Endothelial cell of umbilical vein (primary cell): Measurements from ENCODE around the gene ZFYVE16. TPM values are rescaled to one million over a fixed set of nuclear protein-coding genes. Genes with fewer than 3 reads are reported as not detected.
A peak's percentile ranks its signal among the peaks of the same experiment; 100 is the strongest.

Source experiments
- BruUV-seq: library from RNA; stranded (reverse); fragments of 400-500 nt; replicated peaks from 2 replicates; lab custom pipeline; 2021; lab: Mats Ljungman, UMichigan
- CTCF ChIA-PET: fragments of 300-600, 350-600 bp; sonication (Branson Sonifier 250); formaldehyde crosslinking; loops from one replicate; lab custom pipeline; 2021; ENCODE audit warnings: antibody characterized with exemption, inconsistent platforms; lab: Charles Lee
- POLR2A ChIA-PET: fragments of 300-600, 350-600 bp; sonication (Branson Sonifier 250); formaldehyde crosslinking; loops from one replicate; lab custom pipeline; 2021; ENCODE audit warnings: antibody characterized with exemption, inconsistent platforms; lab: Charles Lee
- DNase-seq: peaks from one replicate; pipeline ENCODE4 v3.0.0-alpha.2; 2011; ENCODE audit warnings: low read depth, low spot score
- FAIRE-seq: peaks from 2 replicates; lab custom pipeline; 2011; peaks lifted over from hg19 to GRCh38; lab: Jason Lieb, UNC
- H2AFZ ChIP-seq: 2 replicates; pipeline ENCODE4 v1.6.0; 2012; ENCODE audit warnings: low read depth, low read length, control low read depth, inconsistent platforms
- H3K27ac ChIP-seq: 2 replicates; pipeline ENCODE4 v1.5.1; 2011; ENCODE audit warnings: low read depth, mild to moderate bottlenecking, control low read depth, low read length, moderate library complexity; ENCODE audit not compliant: insufficient read depth
- H3K27me3 ChIP-seq, 2 experiments: 2 replicates each; pipeline versions ENCODE4 v1.6.0 to v1.6.1; 2011; ENCODE audit warnings: low read length in 2 of 2, mixed read lengths in 1 of 2; ENCODE audit not compliant: control insufficient read depth in 2 of 2, insufficient read depth in 2 of 2
- H3K36me3 ChIP-seq, 2 experiments: 2 replicates in 1 of 2; 3 replicates in 1 of 2; pipeline ENCODE4 v1.5.1; 2011; ENCODE audit warnings: low read length in 2 of 2, mild to moderate bottlenecking in 1 of 2, moderate library complexity in 1 of 2; ENCODE audit not compliant: control insufficient read depth in 2 of 2, insufficient read depth in 2 of 2; ENCODE audit errors: extremely low read depth in 1 of 2
- H3K4me1 ChIP-seq: 3 replicates; pipeline ENCODE4 v1.5.1; 2011; ENCODE audit warnings: mild to moderate bottlenecking, low read length; ENCODE audit not compliant: control insufficient read depth, insufficient read depth; ENCODE audit errors: extremely low read depth
- H3K4me2 ChIP-seq: 2 replicates; pipeline ENCODE4 v1.6.1; 2011; ENCODE audit warnings: low read length, control low read depth, mixed read lengths; ENCODE audit not compliant: insufficient read depth
- H3K4me3 ChIP-seq, 3 experiments: fragments of 200-600 bp in 1 of 3; sonication (generic), shearing (Covaris generic) in 1 of 3; replicated peaks in 1 of 3; 2 replicates each; pipeline ENCODE4 v1.5.1; 2011 to 2016; ENCODE audit warnings: control low read depth in 3 of 3, low read length in 3 of 3, mild to moderate bottlenecking in 2 of 3, inconsistent platforms in 1 of 3, low read depth in 1 of 3, moderate library complexity in 1 of 3; ENCODE audit not compliant: insufficient read depth in 1 of 3
- H3K79me2 ChIP-seq: 2 replicates; pipeline ENCODE4 v1.6.0; 2012; ENCODE audit warnings: low read length, inconsistent platforms; ENCODE audit not compliant: control insufficient read depth, insufficient read depth
- H3K9ac ChIP-seq: replicated peaks from 2 replicates; pipeline ENCODE3; 2011; ENCODE audit warnings: low read length, control low read depth; ENCODE audit not compliant: insufficient read depth; ENCODE audit errors: extremely low read depth
- H3K9me1 ChIP-seq: replicated peaks from 3 replicates; pipeline ENCODE4 v1.6.0; 2011; ENCODE audit warnings: mild to moderate bottlenecking, low read length; ENCODE audit not compliant: control insufficient read depth, insufficient read depth; ENCODE audit errors: extremely low read depth
- H3K9me3 ChIP-seq: replicated peaks from 2 replicates; pipeline ENCODE4 v1.5.1; 2012; ENCODE audit warnings: low read length, inconsistent platforms; ENCODE audit not compliant: control insufficient read depth, insufficient read depth
- H4K20me1 ChIP-seq: replicated peaks from 2 replicates; pipeline ENCODE3; 2011; ENCODE audit warnings: mild to moderate bottlenecking, low read length; ENCODE audit not compliant: control insufficient read depth, insufficient read depth; ENCODE audit errors: extremely low read depth
- CTCF ChIP-seq, 2 donors: IDR thresholded peaks; 1 replicate in 1 of 2; 2 replicates in 1 of 2; pipeline ENCODE4 v1.5.1; 2011; ENCODE audit warnings: low read length in 2 of 2, mild to moderate bottlenecking in 2 of 2, moderate library complexity in 2 of 2, control low read depth in 1 of 2, inconsistent platforms in 1 of 2, low read depth in 1 of 2; ENCODE audit not compliant: insufficient read depth in 1 of 2; ENCODE audit errors: extremely low read depth in 1 of 2
- EZH2 ChIP-seq: IDR thresholded peaks from 2 replicates; pipeline ENCODE4 v1.6.1; 2012; ENCODE audit warnings: borderline replicate concordance, low read depth, mild to moderate bottlenecking, moderate library complexity, low read length, inconsistent platforms; ENCODE audit not compliant: severe bottlenecking
- FOS ChIP-seq: IDR thresholded peaks from 2 replicates; pipeline ENCODE4 v1.6.1; 2011; ENCODE audit warnings: mild to moderate bottlenecking, low read length, moderate library complexity, borderline replicate concordance; ENCODE audit not compliant: insufficient read depth
- GATA2 ChIP-seq: IDR thresholded peaks from 2 replicates; pipeline ENCODE4 v1.7.0; 2011; ENCODE audit warnings: low read depth, mild to moderate bottlenecking, moderate library complexity, mixed read lengths, low read length; ENCODE audit not compliant: insufficient read length, insufficient read depth
- JUN ChIP-seq: IDR thresholded peaks from 2 replicates; pipeline ENCODE4 v1.6.1; 2011; ENCODE audit warnings: borderline replicate concordance, low read depth; ENCODE audit not compliant: insufficient read length, insufficient read depth
- MYC ChIP-seq: IDR thresholded peaks from one replicate; pipeline ENCODE4 v1.6.1; 2011; ENCODE audit warnings: mild to moderate bottlenecking, low read depth, low read length
- POLR2A ChIP-seq: IDR thresholded peaks from 2 replicates; pipeline ENCODE4 v1.6.1; 2012; ENCODE audit warnings: low read depth, mild to moderate bottlenecking, control low read depth, low read length
- POLR2AphosphoS5 ChIP-seq: IDR thresholded peaks from 2 replicates; pipeline ENCODE4 v1.6.1; 2012; ENCODE audit warnings: low read depth, mild to moderate bottlenecking, control low read depth, low read length, moderate library complexity; ENCODE audit not compliant: insufficient read depth
- dilution Hi-C: fragments of 300-500 bp; cut with MboI; formaldehyde crosslinking; loops from one replicate; pipeline ENCODE4 v1.15.0; 2019; ENCODE audit warnings: low sequenced_read_pairs; ENCODE audit not compliant: extremely low pct_ligation_motif_present
- intact Hi-C: fragments of 100-400 bp; cut with micrococcal nuclease; formaldehyde crosslinking; loops from one replicate; pipeline ENCODE4 v1.10.0; 2022
- polyA plus RNA-seq, 4 experiments: library from polyadenylated mRNA; depleted of rRNA in 3 of 4; stranded (reverse) in 3 of 4; unstranded in 1 of 4; fragments of >200 nt; gene quantifications; 2 replicates each; pipeline versions ENCODE4 v1.2.1 to v1.2.3, GENCODE V29; 2011 to 2012; ENCODE audit warnings: missing spikeins in 1 of 4
- total RNA-seq: library from RNA; stranded (reverse); gene quantifications from 2 replicates; pipeline ENCODE4 v1.2.3, GENCODE V29; 2021
- TF ChIP-seq, protein P1 (sequence below): IDR thresholded peaks from 2 replicates; pipeline ENCODE4 v1.6.1; 2011; ENCODE audit not compliant: insufficient read depth, insufficient read length

ZFYVE16 gene
- total and polyA plus RNA-seq, 2 donors (not counting 3 experiments of a cell fraction or from before 2014, with no cell fraction given) = 5.1 to 43.1 TPM

DNA sequence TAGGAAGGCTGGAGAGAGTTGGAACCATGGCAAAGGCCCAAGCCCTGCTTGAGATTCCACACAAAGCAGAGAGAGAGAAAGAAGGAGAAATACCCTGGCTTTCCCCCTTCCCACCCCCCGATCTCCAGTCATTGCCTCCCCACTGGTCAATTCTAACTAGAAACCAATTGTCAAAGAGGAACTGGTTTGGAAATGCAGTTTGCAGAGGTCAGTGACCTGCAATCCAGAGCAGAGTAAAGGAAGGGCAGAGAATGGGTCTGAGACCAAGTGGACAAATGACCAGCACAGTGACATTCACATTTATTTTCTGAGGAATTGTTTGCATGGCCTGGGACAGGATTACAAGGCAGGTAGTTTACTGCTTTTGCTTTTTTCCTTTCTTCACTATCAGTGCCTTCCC lies 37.5 kb upstream of the ZFYVE16 start:
- ChIA-PET POLR2A (no interaction called here), CTCF (interaction anchor here (0.6 to 2.0 kb wide), 2 partner anchors 24 to 287 kb away, joined by 3 to 7 read pairs; no protein-coding TSS in a partner anchor)
- BruUV-seq = no TSS peak
- Histone ChIP-seq H3K9me1 (no peaks in the 10 kb centered on the region), H3K4me3 (no peak overlapping the region), H4K20me1 (no peaks in the 10 kb centered on the region), H3K4me1 (peaks cover 5% of the 10 kb centered on the region), H3K9ac (no peak overlapping the region), H3K27me3 (no peaks in the 10 kb centered on the region), H3K9me3 (no peaks in the 10 kb centered on the region), H3K79me2 (no peaks in the 10 kb centered on the region), H3K27ac (no peak overlapping the region), H3K36me3 (no peaks in the 10 kb centered on the region), H3K4me2 (no peak overlapping the region), H2AFZ (no peak overlapping the region)
- DNase-seq (peak; percentile 14), FAIRE-seq (no peak)
- TF ChIP-seq GATA2 (no peak), MYC (no peak), FOS (no peak), JUN (no peak), POLR2AphosphoS5 (no peak), CTCF (IDR thresholded peaks at IDR 0.05; ENCODE audit: extremely low read depth in 1 of 2, insufficient read depth in 1 of 2, low read depth in 1 of 2, low read length in 2 of 2) (no peak), POLR2A (no peak), EZH2 (no peak)
- TF ChIP-seq, protein P1, sequence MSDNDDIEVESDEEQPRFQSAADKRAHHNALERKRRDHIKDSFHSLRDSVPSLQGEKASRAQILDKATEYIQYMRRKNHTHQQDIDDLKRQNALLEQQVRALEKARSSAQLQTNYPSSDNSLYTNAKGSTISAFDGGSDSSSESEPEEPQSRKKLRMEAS = no peak
- intact Hi-C loops = no loop called here
- dilution Hi-C loops = no loop called here
